GM12875 (cell line): Measurements from ENCODE around the gene ERC2.

ENCODE experiments used
- H3K4me3 ChIP-seq: one replicate; pipeline ENCODE4 v1.5.1; 2011; ENCODE audit warnings: low read depth, low read length, control low read depth
- CTCF ChIP-seq: IDR thresholded peaks from 2 replicates; pipeline ENCODE4 v1.5.1; 2011; ENCODE audit warnings: low read depth, mild to moderate bottlenecking, control low read depth, inconsistent platforms, low read length, moderate library complexity, borderline replicate concordance; ENCODE audit not compliant: insufficient read depth

Gene ERC2

GRCh38 chr3:56096999-56097398 lies 371.3 kb downstream of the ERC2 start:
- TF ChIP-seq CTCF: no peak
- no peak overlapping the region for H3K4me3 ChIP-seq

- H3K4me3 ChIP-seq: no peak overlapping the region
- no peak for TF ChIP-seq CTCF
These were observed 374.1 kb downstream of the ERC2 start for GRCh38 chr3:56094170-56094569.

GRCh38 chr3:56089739-56090138 lies 378.5 kb downstream of the ERC2 start:
- no peak overlapping the region for H3K4me3 ChIP-seq
- TF ChIP-seq CTCF: no peak

- no peak overlapping the region for H3K4me3 ChIP-seq
- TF ChIP-seq CTCF: no peak
These were observed 380.7 kb downstream of the ERC2 start for GRCh38 chr3:56087451-56088053.

- TF ChIP-seq CTCF: no peak
- no peak overlapping the region for H3K4me3 ChIP-seq
These were observed 381.9 kb downstream of the ERC2 start for GRCh38 chr3:56086355-56086754.

- TF ChIP-seq CTCF: no peak
- H3K4me3 ChIP-seq: no peak overlapping the region
These were observed 387.0 kb downstream of the ERC2 start for GRCh38 chr3:56081246-56081645.

- TF ChIP-seq CTCF: no peak
- H3K4me3 ChIP-seq: no peak overlapping the region
These were observed 391.5 kb downstream of the ERC2 start for GRCh38 chr3:56076746-56077145.
